Panc1 (cell line): ENCODE measurements around the gene RPL5. TPM values are rescaled to one million over a fixed set of nuclear protein-coding genes. Genes with fewer than 3 reads are reported as not detected.

ENCODE experiments used
- ATAC-seq: fragments of 200-7000 bp; cut with Tn5 transposase; 2 replicates; pipeline ENCODE4 v1.9.1; 2020; ENCODE audit warnings: mild to moderate bottlenecking, moderate library complexity
- BruUV-seq: library from RNA; stranded (reverse); fragments of 400-500 nt; replicated peaks from 2 replicates; lab custom pipeline; 2021; lab: Mats Ljungman, UMichigan
- CTCF ChIA-PET: fragments of 300-600 bp; sonication (Branson Sonifier 250); formaldehyde crosslinking; loops from one replicate; lab custom pipeline; 2022; ENCODE audit warnings: antibody characterized with exemption; lab: Charles Lee
- POLR2A ChIA-PET: fragments of 300-600 bp; sonication (Branson Sonifier 250); formaldehyde crosslinking; loops from one replicate; lab custom pipeline; 2022; ENCODE audit warnings: antibody characterized with exemption; lab: Charles Lee
- DNase-seq: peaks from one replicate; pipeline ENCODE4 v3.0.0-alpha.2; 2010; ENCODE audit warnings: low read depth, low spot score
- H3K27ac ChIP-seq: 2 replicates; pipeline ENCODE4 v1.5.1; 2011; ENCODE audit warnings: mild to moderate bottlenecking, low read length, inconsistent platforms
- H3K27me3 ChIP-seq: fragments of 200-500 bp; sonication (Bioruptor generic); 2 replicates; pipeline ENCODE4 v1.6.0; 2014; ENCODE audit warnings: low read length, inconsistent platforms; ENCODE audit not compliant: control insufficient read depth, insufficient read depth
- H3K36me3 ChIP-seq: fragments of 200-500 bp; sonication (Bioruptor generic); 2 replicates; pipeline ENCODE4 v1.5.1; 2014; ENCODE audit warnings: inconsistent platforms, mild to moderate bottlenecking, low read length, moderate library complexity; ENCODE audit not compliant: control insufficient read depth, insufficient read depth
- H3K4me1 ChIP-seq: 2 replicates; pipeline ENCODE4 v1.5.1; 2011; ENCODE audit warnings: inconsistent platforms, mild to moderate bottlenecking, low read length, moderate library complexity; ENCODE audit not compliant: control insufficient read depth, insufficient read depth
- H3K4me3 ChIP-seq, 2 experiments: 2 replicates each; pipeline ENCODE4 v1.5.1; 2011 to 2012; ENCODE audit warnings: low read depth in 2 of 2, low read length in 2 of 2, mild to moderate bottlenecking in 2 of 2, inconsistent platforms in 1 of 2, moderate library complexity in 1 of 2
- H3K9me3 ChIP-seq: fragments of 200-500 bp; sonication (Bioruptor generic); 2 replicates; pipeline ENCODE4 v1.5.1; 2014; ENCODE audit warnings: low read depth, mild to moderate bottlenecking, inconsistent platforms, low read length, moderate library complexity; ENCODE audit not compliant: control insufficient read depth, insufficient read depth
- POLR2AphosphoS5 ChIP-seq: IDR thresholded peaks from 2 replicates; pipeline ENCODE4 v1.6.1; 2012; ENCODE audit warnings: mild to moderate bottlenecking, low read depth, low read length, moderate library complexity
- SIN3A ChIP-seq: IDR thresholded peaks from 2 replicates; pipeline ENCODE4 v1.6.1; 2012; ENCODE audit warnings: low read depth, mild to moderate bottlenecking, low read length, moderate library complexity, borderline replicate concordance; ENCODE audit not compliant: insufficient read depth
- TCF7L2 ChIP-seq: IDR thresholded peaks from 2 replicates; pipeline ENCODE4 v1.6.1; 2011; ENCODE audit warnings: mild to moderate bottlenecking, low read depth, low read length, inconsistent platforms
- in situ Hi-C: cut with HindIII; loops from 2 replicates; pipeline ENCODE4 v1.10.0; 2016; ENCODE audit warnings: low sequenced_read_pairs, low pct_unique_long_range_greater_than_20kb
- intact Hi-C: fragments of 100-400 bp; cut with micrococcal nuclease; formaldehyde crosslinking; loops from one replicate; pipeline ENCODE4 v1.10.0; 2022; ENCODE audit not compliant: unreplicated experiment
- total RNA-seq: library from RNA; stranded (reverse); gene quantifications from one replicate; pipeline ENCODE4 v1.2.1, GENCODE V29; 2021; ENCODE audit not compliant: unreplicated experiment
- TF ChIP-seq, protein P1 (sequence below): fragments of 450-650 bp; IDR thresholded peaks from 2 replicates; pipeline ENCODE4 v1.5.1; 2017; ENCODE audit warnings: mild to moderate bottlenecking
- TF ChIP-seq, protein P2 (sequence below), 2 experiments: IDR thresholded peaks; 2 replicates each; pipeline ENCODE4 v1.6.1; 2011 to 2012; ENCODE audit warnings: low read depth in 2 of 2, control low read depth in 1 of 2, low read length in 1 of 2, mild to moderate bottlenecking in 1 of 2, moderate library complexity in 1 of 2; ENCODE audit not compliant: insufficient read depth in 1 of 2

The RPL5 gene
- total RNA-seq, 1 experiment from 2014 or later: 446 TPM

DNA sequence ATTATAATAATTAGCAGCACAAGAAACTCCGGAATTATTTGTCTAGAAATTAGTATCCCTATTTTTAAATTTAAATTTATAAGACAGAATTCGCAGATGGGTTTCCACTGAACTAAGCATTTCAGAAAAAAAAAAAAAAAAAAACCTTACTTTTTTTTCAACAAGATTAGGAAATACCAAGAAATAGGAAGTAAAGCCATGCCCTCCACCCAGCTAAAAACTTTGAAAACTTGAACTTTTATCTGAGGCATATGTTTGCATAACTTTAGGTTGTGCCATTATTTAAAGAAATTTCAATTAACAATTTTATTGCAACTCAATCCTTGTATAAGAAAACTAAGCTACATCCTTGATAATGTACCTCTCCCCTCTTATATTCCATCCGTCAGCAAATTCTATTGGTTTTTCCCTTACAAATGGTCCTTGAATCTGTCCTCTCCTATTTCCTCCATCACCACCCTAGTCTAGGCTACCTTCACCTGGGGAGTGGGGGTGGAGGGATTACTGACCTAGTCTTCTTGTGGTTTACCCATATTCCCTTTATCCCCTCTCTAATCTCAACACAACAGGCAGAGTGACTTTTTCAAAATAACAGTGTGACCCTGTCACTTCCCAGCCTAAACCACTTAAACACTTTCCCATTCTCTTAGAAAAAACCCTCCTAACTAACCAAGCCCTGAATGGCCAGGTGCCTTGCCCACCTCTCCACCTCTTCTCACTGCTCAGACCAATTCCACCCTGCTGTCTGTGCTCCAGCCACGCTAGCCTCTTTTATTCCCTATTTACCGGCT, 45.5 kb upstream of the RPL5 start:
- BruUV-seq: no TSS peak
- in situ Hi-C loops: no loop called here
- POLR2A ChIA-PET: no interaction called here
- no peak for ATAC-seq
- Histone ChIP-seq H3K36me3 (no peaks in the 10 kb centered on the region), H3K27ac (no peak overlapping the region), H3K27me3 (no peaks in the 10 kb centered on the region; the same call in 1 of the 2 replicates), H3K9me3 (no peaks in the 10 kb centered on the region), H3K4me1 (0 out of 2 replicates have a peak, but pooled peaks cover 3% of the 10 kb centered on the region), H3K4me3 (peak overlapping the region; percentile 60 to 71)
- CTCF ChIA-PET: no interaction called here
- TF ChIP-seq SIN3A (no peak), TCF7L2 (no peak), POLR2AphosphoS5 (no peak)
- TF ChIP-seq, protein P1, sequence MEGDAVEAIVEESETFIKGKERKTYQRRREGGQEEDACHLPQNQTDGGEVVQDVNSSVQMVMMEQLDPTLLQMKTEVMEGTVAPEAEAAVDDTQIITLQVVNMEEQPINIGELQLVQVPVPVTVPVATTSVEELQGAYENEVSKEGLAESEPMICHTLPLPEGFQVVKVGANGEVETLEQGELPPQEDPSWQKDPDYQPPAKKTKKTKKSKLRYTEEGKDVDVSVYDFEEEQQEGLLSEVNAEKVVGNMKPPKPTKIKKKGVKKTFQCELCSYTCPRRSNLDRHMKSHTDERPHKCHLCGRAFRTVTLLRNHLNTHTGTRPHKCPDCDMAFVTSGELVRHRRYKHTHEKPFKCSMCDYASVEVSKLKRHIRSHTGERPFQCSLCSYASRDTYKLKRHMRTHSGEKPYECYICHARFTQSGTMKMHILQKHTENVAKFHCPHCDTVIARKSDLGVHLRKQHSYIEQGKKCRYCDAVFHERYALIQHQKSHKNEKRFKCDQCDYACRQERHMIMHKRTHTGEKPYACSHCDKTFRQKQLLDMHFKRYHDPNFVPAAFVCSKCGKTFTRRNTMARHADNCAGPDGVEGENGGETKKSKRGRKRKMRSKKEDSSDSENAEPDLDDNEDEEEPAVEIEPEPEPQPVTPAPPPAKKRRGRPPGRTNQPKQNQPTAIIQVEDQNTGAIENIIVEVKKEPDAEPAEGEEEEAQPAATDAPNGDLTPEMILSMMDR: no peak
- TF ChIP-seq, protein P2, sequence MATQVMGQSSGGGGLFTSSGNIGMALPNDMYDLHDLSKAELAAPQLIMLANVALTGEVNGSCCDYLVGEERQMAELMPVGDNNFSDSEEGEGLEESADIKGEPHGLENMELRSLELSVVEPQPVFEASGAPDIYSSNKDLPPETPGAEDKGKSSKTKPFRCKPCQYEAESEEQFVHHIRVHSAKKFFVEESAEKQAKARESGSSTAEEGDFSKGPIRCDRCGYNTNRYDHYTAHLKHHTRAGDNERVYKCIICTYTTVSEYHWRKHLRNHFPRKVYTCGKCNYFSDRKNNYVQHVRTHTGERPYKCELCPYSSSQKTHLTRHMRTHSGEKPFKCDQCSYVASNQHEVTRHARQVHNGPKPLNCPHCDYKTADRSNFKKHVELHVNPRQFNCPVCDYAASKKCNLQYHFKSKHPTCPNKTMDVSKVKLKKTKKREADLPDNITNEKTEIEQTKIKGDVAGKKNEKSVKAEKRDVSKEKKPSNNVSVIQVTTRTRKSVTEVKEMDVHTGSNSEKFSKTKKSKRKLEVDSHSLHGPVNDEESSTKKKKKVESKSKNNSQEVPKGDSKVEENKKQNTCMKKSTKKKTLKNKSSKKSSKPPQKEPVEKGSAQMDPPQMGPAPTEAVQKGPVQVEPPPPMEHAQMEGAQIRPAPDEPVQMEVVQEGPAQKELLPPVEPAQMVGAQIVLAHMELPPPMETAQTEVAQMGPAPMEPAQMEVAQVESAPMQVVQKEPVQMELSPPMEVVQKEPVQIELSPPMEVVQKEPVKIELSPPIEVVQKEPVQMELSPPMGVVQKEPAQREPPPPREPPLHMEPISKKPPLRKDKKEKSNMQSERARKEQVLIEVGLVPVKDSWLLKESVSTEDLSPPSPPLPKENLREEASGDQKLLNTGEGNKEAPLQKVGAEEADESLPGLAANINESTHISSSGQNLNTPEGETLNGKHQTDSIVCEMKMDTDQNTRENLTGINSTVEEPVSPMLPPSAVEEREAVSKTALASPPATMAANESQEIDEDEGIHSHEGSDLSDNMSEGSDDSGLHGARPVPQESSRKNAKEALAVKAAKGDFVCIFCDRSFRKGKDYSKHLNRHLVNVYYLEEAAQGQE (IDR thresholded peaks at IDR 0.05; ENCODE audit: insufficient read depth in 1 of 2, low read depth in 2 of 2, low read length in 1 of 2): no peak
- DNase-seq: no peak
- intact Hi-C loops: no loop called here

GRCh38 chr1:92790081-92790480, 41.8 kb upstream of the RPL5 start:
- BruUV-seq: no TSS peak
- CTCF ChIA-PET: no interaction called here
- Histone ChIP-seq H3K4me3 (no peak overlapping the region), H3K27me3 (no peaks in the 10 kb centered on the region; the same call in 1 of the 2 replicates), H3K27ac (no peak overlapping the region), H3K4me1 (no peaks in the 10 kb centered on the region), H3K9me3 (no peaks in the 10 kb centered on the region), H3K36me3 (no peaks in the 10 kb centered on the region)
- POLR2A ChIA-PET: no interaction called here
- in situ Hi-C loops (no loop called here), intact Hi-C loops (no loop called here)
- no peak for DNase-seq
- TF ChIP-seq TCF7L2 (no peak), POLR2AphosphoS5 (no peak), SIN3A (no peak)
- TF ChIP-seq, protein P1: no peak
- TF ChIP-seq, protein P2 (IDR thresholded peaks at IDR 0.05; ENCODE audit: insufficient read depth in 1 of 2, low read depth in 2 of 2, low read length in 1 of 2): no peak
- ATAC-seq: no peak
